Activated T-helper 2 cell treated with anti-CD3 and anti-CD28 coated beads, Interferon-gamma antibody, Interleukin-2, Interleukin-4, amounts not matched to agents 10 μg/mL and 5 μg/mL and 100 μg/mL, durations not matched to agents 14 hours and 24 hours and 36 hours (primary cell): ENCODE data around the gene PIK3C2B. TPM values are rescaled to one million over a fixed set of nuclear protein-coding genes. Genes with fewer than 3 reads are reported as not detected.
A peak's percentile ranks its signal among the peaks of the same experiment; 100 is the strongest.

Experiments used
- DNase-seq: peaks from one replicate; pipeline ENCODE4 v3.0.0; 2021; ENCODE audit warnings: low spot score
- H3K27ac Mint-ChIP-seq: one replicate; pipeline ENCODE4 v1.8.0; 2021; ENCODE audit warnings: mixed read lengths
- H3K27me3 Mint-ChIP-seq: one replicate; pipeline ENCODE4 v1.8.0; 2021; ENCODE audit warnings: low read depth, mixed read lengths
- H3K36me3 Mint-ChIP-seq: one replicate; pipeline ENCODE4 v1.8.0; 2021; ENCODE audit warnings: low read depth, mixed read lengths
- H3K4me1 Mint-ChIP-seq: one replicate; pipeline ENCODE4 v1.8.0; 2021; ENCODE audit warnings: low read depth, mixed read lengths
- H3K4me3 Mint-ChIP-seq: one replicate; pipeline ENCODE4 v1.8.0; 2021; ENCODE audit warnings: low read depth, mild to moderate bottlenecking, moderate library complexity, mixed read lengths
- H3K9me3 Mint-ChIP-seq: one replicate; pipeline ENCODE4 v1.8.0; 2021; ENCODE audit warnings: mixed read lengths
- intact Hi-C: fragments of 100-400 bp; cut with micrococcal nuclease; formaldehyde crosslinking; loops from one replicate; pipeline ENCODE4 v1.15.1; 2023
- total RNA-seq: library from RNA; stranded (reverse); gene quantifications from 2 replicates; pipeline ENCODE4 v1.2.3, GENCODE V29; 2022

Gene PIK3C2B
- total RNA-seq, 1 donor from 2014 or later, result 18.5 TPM

- Mint-ChIP-seq H3K36me3 (no peaks in the 10 kb centered on the region), H3K27ac (no peak overlapping the region), H3K4me1 (peaks cover 34% of the 10 kb centered on the region), H3K9me3 (no peaks in the 10 kb centered on the region), H3K4me3 (no peak overlapping the region), H3K27me3 (peaks cover 2% of the 10 kb centered on the region)
- intact Hi-C loops, result loop anchor here (1.0 to 5.0 kb wide), 3 partner anchors 58 to 342 kb away; no protein-coding TSS in a partner anchor
- DNase-seq, result no peak
Observed at GRCh38 chr1:204503913-204504519, 9.4 kb upstream of the PIK3C2B start.

GRCh38 chr1:204503122-204503912 is 8.7 kb upstream of the PIK3C2B start:
- Mint-ChIP-seq H3K4me3 (no peak overlapping the region), H3K9me3 (no peaks in the 10 kb centered on the region), H3K4me1 (peaks cover 34% of the 10 kb centered on the region), H3K27ac (peak overlapping the region; percentile 0), H3K36me3 (no peaks in the 10 kb centered on the region), H3K27me3 (peaks cover 2% of the 10 kb centered on the region)
- no peak for DNase-seq
- intact Hi-C loops, result loop anchor here (1.0 to 5.0 kb wide), 3 partner anchors 57 to 341 kb away; no protein-coding TSS in a partner anchor

- Mint-ChIP-seq H3K4me3 (no peak overlapping the region), H3K36me3 (no peaks in the 10 kb centered on the region), H3K4me1 (peaks cover 28% of the 10 kb centered on the region), H3K27me3 (peaks cover 5% of the 10 kb centered on the region), H3K9me3 (no peaks in the 10 kb centered on the region), H3K27ac (no peak overlapping the region)
- intact Hi-C loops, result loop anchor here (5.0 kb wide), 1 partner anchor 340 kb away; no protein-coding TSS in a partner anchor
- DNase-seq, result no peak
Observed at GRCh38 chr1:204502241-204502640, 7.6 kb upstream of the PIK3C2B start.

- H3K4me3 Mint-ChIP-seq, result no peak overlapping the region
- peaks cover 27% of the 10 kb centered on the region for H3K4me1 Mint-ChIP-seq
- no peak for DNase-seq
- no peaks in the 10 kb centered on the region for H3K9me3 Mint-ChIP-seq
- no peak overlapping the region for H3K27ac Mint-ChIP-seq
- intact Hi-C loops, result loop anchor here (5.0 kb wide), 1 partner anchor 337 kb away; no protein-coding TSS in a partner anchor
- no peaks in the 10 kb centered on the region for H3K36me3 Mint-ChIP-seq
- H3K27me3 Mint-ChIP-seq, result peaks cover 4% of the 10 kb centered on the region
Observed at GRCh38 chr1:204499511-204500468, 5.2 kb upstream of the PIK3C2B start.

- Mint-ChIP-seq H3K4me1 (peaks cover 25% of the 10 kb centered on the region), H3K27me3 (peaks cover 4% of the 10 kb centered on the region), H3K9me3 (no peaks in the 10 kb centered on the region), H3K4me3 (no peak overlapping the region), H3K27ac (no peak overlapping the region), H3K36me3 (no peaks in the 10 kb centered on the region)
- intact Hi-C loops, result no loop called here
- DNase-seq, result no peak
Observed at GRCh38 chr1:204498981-204499380, 4.4 kb upstream of the PIK3C2B start.

- no peaks in the 10 kb centered on the region for H3K36me3 Mint-ChIP-seq
- peaks cover 35% of the 10 kb centered on the region for H3K4me1 Mint-ChIP-seq
- H3K4me3 Mint-ChIP-seq, result peak overlapping the region; percentile 95
- peak overlapping the region; percentile 59 for H3K27ac Mint-ChIP-seq
- DNase-seq, result no peak
- peaks cover 4% of the 10 kb centered on the region for H3K27me3 Mint-ChIP-seq
- H3K9me3 Mint-ChIP-seq, result no peaks in the 10 kb centered on the region
- intact Hi-C loops, result loop anchor here (1.0 to 2.0 kb wide), 4 partner anchors 11 to 49 kb away; partner anchors contain the start of gene MDM4
Observed at GRCh38 chr1:204495777-204496176, 1.2 kb upstream of the PIK3C2B start.

- Mint-ChIP-seq H3K27me3 (peaks cover 4% of the 10 kb centered on the region), H3K4me3 (peak overlapping the region; percentile 95), H3K9me3 (no peaks in the 10 kb centered on the region), H3K4me1 (peaks cover 38% of the 10 kb centered on the region), H3K36me3 (no peaks in the 10 kb centered on the region), H3K27ac (peak overlapping the region; percentile 93)
- DNase-seq, result no peak
- intact Hi-C loops, result loop anchor here (1.0 to 2.0 kb wide), 4 partner anchors 11 to 48 kb away; partner anchors contain the start of gene MDM4
Observed at GRCh38 chr1:204495078-204495753, 611 bp upstream of the PIK3C2B start.

GRCh38 chr1:204493984-204494280 is 673 bp downstream of the PIK3C2B start:
- Mint-ChIP-seq H3K9me3 (no peaks in the 10 kb centered on the region), H3K4me3 (peak overlapping the region; percentile 95), H3K27ac (peak overlapping the region; percentile 72), H3K4me1 (peaks cover 37% of the 10 kb centered on the region), H3K36me3 (no peaks in the 10 kb centered on the region), H3K27me3 (peaks cover 4% of the 10 kb centered on the region)
- intact Hi-C loops, result loop anchor here (2.0 kb wide), 3 partner anchors 23 to 47 kb away; partner anchors contain the start of gene MDM4
- DNase-seq, result peak; percentile 52

- no peak for DNase-seq
- Mint-ChIP-seq H3K4me1 (peaks cover 40% of the 10 kb centered on the region), H3K4me3 (peak overlapping the region; percentile 95), H3K27me3 (peaks cover 4% of the 10 kb centered on the region), H3K36me3 (peaks cover 4% of the 10 kb centered on the region), H3K9me3 (no peaks in the 10 kb centered on the region), H3K27ac (peak overlapping the region; percentile 72)
- intact Hi-C loops, result no loop called here
Observed at GRCh38 chr1:204493145-204493983, 1.2 kb downstream of the PIK3C2B start.

GRCh38 chr1:204491655-204492054 is 3.0 kb downstream of the PIK3C2B start:
- H3K4me1 Mint-ChIP-seq, result peaks cover 39% of the 10 kb centered on the region
- peaks cover 4% of the 10 kb centered on the region for H3K36me3 Mint-ChIP-seq
- no peak overlapping the region for H3K27ac Mint-ChIP-seq
- H3K4me3 Mint-ChIP-seq, result no peak overlapping the region
- no peaks in the 10 kb centered on the region for H3K9me3 Mint-ChIP-seq
- DNase-seq, result no peak
- no peaks in the 10 kb centered on the region for H3K27me3 Mint-ChIP-seq
- intact Hi-C loops, result no loop called here

GRCh38 chr1:204487256-204487615 is 7.4 kb downstream of the PIK3C2B start:
- Mint-ChIP-seq H3K27me3 (no peaks in the 10 kb centered on the region), H3K4me1 (peaks cover 11% of the 10 kb centered on the region), H3K4me3 (no peak overlapping the region), H3K36me3 (peaks cover 6% of the 10 kb centered on the region), H3K27ac (no peak overlapping the region), H3K9me3 (no peaks in the 10 kb centered on the region)
- DNase-seq, result no peak
- intact Hi-C loops, result no loop called here
